ENCODE results near the gene PKP2. TPM values are rescaled to one million over a fixed set of nuclear protein-coding genes. Genes with fewer than 3 reads are reported as not detected.

The PKP2 gene
- total and polyA plus RNA-seq, 4 donors, result 8.6 to 35.7 (median 12.8) TPM

DNA sequence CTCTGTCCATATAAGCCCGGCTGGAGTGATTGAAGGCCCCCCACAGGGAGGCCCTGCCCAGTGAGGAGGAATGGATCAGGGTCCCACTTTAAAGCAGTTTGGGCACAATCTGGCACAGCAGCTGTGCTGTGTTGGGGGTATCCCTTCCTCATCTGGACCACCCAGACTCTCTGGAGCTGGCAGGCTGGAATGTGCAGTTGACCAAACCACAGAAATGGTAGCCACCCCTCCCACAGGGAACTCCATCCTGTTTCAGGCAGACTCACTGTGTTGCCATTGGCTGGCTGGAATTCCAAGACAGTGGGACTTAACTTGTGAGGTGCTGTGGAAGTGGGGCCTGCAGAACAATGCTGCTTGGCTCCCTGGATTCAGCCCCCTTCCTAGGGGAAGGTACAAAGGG lies 87.4 kb downstream of the PKP2 start:
- no peaks in the 10 kb centered on the region for H3K4me1 ChIP-seq (ENCODE audit: control insufficient read depth in 4 of 4, insufficient read depth in 4 of 4, low read length in 3 of 4)
- H3K4me3 ChIP-seq (ENCODE audit: low read depth in 1 of 3, low read length in 3 of 3), result no peak overlapping the region
- no peaks in the 10 kb centered on the region for H3K9me3 ChIP-seq (ENCODE audit: control insufficient read depth in 4 of 4, low read length in 3 of 4)
- TF ChIP-seq SP1 (IDR thresholded peaks at IDR 0.05) (no peak), RXRA (IDR thresholded peaks at IDR 0.05) (no peak), FOXA2 (IDR thresholded peaks at IDR 0.05) (no peak), JUND (IDR thresholded peaks at IDR 0.05) (no peak), RAD21 (IDR thresholded peaks at IDR 0.05) (no peak), HNF4A (conservative IDR thresholded peaks at IDR 0.05) (no peak), GABPA (IDR thresholded peaks at IDR 0.05 in 1 of 2, conservative IDR thresholded peaks at IDR 0.05 in 1 of 2) (no peak), FOXA1 (IDR thresholded peaks at IDR 0.05) (no peak)
- TF ChIP-seq, protein P1, sequence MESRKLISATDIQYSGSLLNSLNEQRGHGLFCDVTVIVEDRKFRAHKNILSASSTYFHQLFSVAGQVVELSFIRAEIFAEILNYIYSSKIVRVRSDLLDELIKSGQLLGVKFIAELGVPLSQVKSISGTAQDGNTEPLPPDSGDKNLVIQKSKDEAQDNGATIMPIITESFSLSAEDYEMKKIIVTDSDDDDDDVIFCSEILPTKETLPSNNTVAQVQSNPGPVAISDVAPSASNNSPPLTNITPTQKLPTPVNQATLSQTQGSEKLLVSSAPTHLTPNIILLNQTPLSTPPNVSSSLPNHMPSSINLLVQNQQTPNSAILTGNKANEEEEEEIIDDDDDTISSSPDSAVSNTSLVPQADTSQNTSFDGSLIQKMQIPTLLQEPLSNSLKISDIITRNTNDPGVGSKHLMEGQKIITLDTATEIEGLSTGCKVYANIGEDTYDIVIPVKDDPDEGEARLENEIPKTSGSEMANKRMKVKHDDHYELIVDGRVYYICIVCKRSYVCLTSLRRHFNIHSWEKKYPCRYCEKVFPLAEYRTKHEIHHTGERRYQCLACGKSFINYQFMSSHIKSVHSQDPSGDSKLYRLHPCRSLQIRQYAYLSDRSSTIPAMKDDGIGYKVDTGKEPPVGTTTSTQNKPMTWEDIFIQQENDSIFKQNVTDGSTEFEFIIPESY (IDR thresholded peaks at IDR 0.05), result no peak
- TF ChIP-seq, protein P2, sequence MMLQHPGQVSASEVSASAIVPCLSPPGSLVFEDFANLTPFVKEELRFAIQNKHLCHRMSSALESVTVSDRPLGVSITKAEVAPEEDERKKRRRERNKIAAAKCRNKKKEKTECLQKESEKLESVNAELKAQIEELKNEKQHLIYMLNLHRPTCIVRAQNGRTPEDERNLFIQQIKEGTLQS (IDR thresholded peaks at IDR 0.05), result no peak
- TF ChIP-seq, protein P3, sequence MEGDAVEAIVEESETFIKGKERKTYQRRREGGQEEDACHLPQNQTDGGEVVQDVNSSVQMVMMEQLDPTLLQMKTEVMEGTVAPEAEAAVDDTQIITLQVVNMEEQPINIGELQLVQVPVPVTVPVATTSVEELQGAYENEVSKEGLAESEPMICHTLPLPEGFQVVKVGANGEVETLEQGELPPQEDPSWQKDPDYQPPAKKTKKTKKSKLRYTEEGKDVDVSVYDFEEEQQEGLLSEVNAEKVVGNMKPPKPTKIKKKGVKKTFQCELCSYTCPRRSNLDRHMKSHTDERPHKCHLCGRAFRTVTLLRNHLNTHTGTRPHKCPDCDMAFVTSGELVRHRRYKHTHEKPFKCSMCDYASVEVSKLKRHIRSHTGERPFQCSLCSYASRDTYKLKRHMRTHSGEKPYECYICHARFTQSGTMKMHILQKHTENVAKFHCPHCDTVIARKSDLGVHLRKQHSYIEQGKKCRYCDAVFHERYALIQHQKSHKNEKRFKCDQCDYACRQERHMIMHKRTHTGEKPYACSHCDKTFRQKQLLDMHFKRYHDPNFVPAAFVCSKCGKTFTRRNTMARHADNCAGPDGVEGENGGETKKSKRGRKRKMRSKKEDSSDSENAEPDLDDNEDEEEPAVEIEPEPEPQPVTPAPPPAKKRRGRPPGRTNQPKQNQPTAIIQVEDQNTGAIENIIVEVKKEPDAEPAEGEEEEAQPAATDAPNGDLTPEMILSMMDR (IDR thresholded peaks at IDR 0.05; ENCODE audit: low read depth, low read length, missing input control), result no peak
- TF ChIP-seq, protein P4, sequence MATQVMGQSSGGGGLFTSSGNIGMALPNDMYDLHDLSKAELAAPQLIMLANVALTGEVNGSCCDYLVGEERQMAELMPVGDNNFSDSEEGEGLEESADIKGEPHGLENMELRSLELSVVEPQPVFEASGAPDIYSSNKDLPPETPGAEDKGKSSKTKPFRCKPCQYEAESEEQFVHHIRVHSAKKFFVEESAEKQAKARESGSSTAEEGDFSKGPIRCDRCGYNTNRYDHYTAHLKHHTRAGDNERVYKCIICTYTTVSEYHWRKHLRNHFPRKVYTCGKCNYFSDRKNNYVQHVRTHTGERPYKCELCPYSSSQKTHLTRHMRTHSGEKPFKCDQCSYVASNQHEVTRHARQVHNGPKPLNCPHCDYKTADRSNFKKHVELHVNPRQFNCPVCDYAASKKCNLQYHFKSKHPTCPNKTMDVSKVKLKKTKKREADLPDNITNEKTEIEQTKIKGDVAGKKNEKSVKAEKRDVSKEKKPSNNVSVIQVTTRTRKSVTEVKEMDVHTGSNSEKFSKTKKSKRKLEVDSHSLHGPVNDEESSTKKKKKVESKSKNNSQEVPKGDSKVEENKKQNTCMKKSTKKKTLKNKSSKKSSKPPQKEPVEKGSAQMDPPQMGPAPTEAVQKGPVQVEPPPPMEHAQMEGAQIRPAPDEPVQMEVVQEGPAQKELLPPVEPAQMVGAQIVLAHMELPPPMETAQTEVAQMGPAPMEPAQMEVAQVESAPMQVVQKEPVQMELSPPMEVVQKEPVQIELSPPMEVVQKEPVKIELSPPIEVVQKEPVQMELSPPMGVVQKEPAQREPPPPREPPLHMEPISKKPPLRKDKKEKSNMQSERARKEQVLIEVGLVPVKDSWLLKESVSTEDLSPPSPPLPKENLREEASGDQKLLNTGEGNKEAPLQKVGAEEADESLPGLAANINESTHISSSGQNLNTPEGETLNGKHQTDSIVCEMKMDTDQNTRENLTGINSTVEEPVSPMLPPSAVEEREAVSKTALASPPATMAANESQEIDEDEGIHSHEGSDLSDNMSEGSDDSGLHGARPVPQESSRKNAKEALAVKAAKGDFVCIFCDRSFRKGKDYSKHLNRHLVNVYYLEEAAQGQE (IDR thresholded peaks at IDR 0.05), result no peak
- DNase-seq (ENCODE audit: low spot score), result no peak
- peaks cover 2 to 20% (median 6%) of the 10 kb centered on the region in 4 donors for H3K36me3 ChIP-seq (ENCODE audit: control insufficient read depth in 4 of 4, insufficient read depth in 3 of 4, low read depth in 1 of 4, low read length in 3 of 4)
- H3K27me3 ChIP-seq (ENCODE audit: control insufficient read depth in 4 of 4, insufficient read depth in 4 of 4, low read length in 3 of 4), result no peaks in the 10 kb centered on the region
- 40% methylated on average over 1 of the region's 1 CpG for WGBS
- H3K9ac ChIP-seq (ENCODE audit: low read depth in 1 of 2, low read length in 2 of 2), result no peak overlapping the region
- H3K27ac ChIP-seq (ENCODE audit: low read depth in 1 of 2, low read length in 2 of 2), result no peak overlapping the region

DNA sequence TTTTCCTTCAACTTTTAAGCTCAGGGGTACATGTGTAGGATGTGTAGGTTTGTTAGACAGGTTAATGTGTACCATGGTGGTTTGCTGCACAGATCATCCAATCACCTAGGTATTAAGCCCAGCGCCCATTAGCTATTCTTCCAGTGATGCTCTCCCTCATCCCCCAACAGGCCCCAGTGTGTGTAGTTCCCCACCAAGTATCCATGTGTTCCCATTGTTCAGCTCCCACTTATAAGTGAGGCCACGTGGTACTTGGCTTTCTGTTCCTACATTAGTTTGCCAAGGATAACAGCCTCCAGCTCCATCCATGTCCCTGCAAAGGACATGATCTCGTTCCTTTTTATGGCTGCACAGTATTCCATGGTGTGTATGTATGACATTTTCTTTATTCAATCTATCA lies 92.3 kb downstream of the PKP2 start:
- TF ChIP-seq NR2F2 (IDR thresholded peaks at IDR 0.05) (no peak), GABPA (IDR thresholded peaks at IDR 0.05 in 1 of 2, conservative IDR thresholded peaks at IDR 0.05 in 1 of 2) (no peak), RXRA (IDR thresholded peaks at IDR 0.05) (no peak), HNF4G (IDR thresholded peaks at IDR 0.05) (no peak), FOXA2 (IDR thresholded peaks at IDR 0.05) (no peak), HNF4A (conservative IDR thresholded peaks at IDR 0.05) (no peak), EGR1 (IDR thresholded peaks at IDR 0.05; ENCODE audit: low read depth in 2 of 2) (no peak), JUND (IDR thresholded peaks at IDR 0.05) (no peak), SP1 (IDR thresholded peaks at IDR 0.05) (no peak), TAF1 (conservative IDR thresholded peaks at IDR 0.05) (no peak), FOXA1 (IDR thresholded peaks at IDR 0.05) (no peak)
- TF ChIP-seq, protein P5, sequence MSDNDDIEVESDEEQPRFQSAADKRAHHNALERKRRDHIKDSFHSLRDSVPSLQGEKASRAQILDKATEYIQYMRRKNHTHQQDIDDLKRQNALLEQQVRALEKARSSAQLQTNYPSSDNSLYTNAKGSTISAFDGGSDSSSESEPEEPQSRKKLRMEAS (IDR thresholded peaks at IDR 0.05), result no peak
- TF ChIP-seq, protein P2 (IDR thresholded peaks at IDR 0.05), result no peak
- TF ChIP-seq, protein P4 (IDR thresholded peaks at IDR 0.05), result no peak
- Histone ChIP-seq H3K9ac (ENCODE audit: low read depth in 1 of 2, low read length in 2 of 2) (no peak overlapping the region), H3K36me3 (ENCODE audit: control insufficient read depth in 4 of 4, insufficient read depth in 3 of 4, low read depth in 1 of 4, low read length in 3 of 4) (peaks cover 2 to 15% (median 7%) of the 10 kb centered on the region in 4 donors), H3K4me3 (ENCODE audit: low read depth in 1 of 3, low read length in 3 of 3) (no peak overlapping the region), H3K9me3 (ENCODE audit: control insufficient read depth in 4 of 4, low read length in 3 of 4) (no peaks in the 10 kb centered on the region), H3K27ac (ENCODE audit: low read depth in 1 of 2, low read length in 2 of 2) (no peak overlapping the region), H3K4me1 (ENCODE audit: control insufficient read depth in 4 of 4, insufficient read depth in 4 of 4, low read length in 3 of 4) (no peaks in the 10 kb centered on the region), H3K27me3 (ENCODE audit: control insufficient read depth in 4 of 4, insufficient read depth in 4 of 4, low read length in 3 of 4) (no peaks in the 10 kb centered on the region)
- no peak for DNase-seq (ENCODE audit: low spot score)
- 90% methylated on average over 3 of the region's 3 CpGs for WGBS

All from liver (tissue), 9 donors.